Measurements from ENCODE around the gene KCNN1.
"Not testable (repeated sequence)": the region's sequence is repeated elsewhere in the genome, so short reads cannot be mapped to it uniquely, and the experiment has no call there.

Gene KCNN1

DNA sequence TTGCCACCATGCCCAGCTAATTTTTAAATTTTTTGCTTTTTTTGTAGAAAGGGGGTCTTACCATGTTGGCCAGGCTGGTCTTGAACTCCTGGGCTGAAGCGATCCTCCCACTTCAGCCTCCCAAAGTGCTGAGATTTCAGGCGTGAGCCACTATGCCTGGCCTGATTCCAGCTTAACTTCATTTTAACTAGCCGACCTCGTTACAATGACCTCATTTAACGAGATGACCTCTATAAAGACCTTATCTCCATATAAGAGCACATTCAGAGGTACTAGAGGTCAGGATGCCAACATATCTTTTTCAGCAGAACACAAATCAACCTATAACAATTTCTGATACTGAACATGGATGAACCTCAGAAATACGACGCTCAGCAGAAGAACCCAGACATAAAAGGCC lies 10.6 kb downstream of the KCNN1 start:
- no peaks in the 10 kb centered on the region for H3K9me3 Mint-ChIP-seq
- no peak overlapping the region for H3K4me3 Mint-ChIP-seq
- H3K27ac Mint-ChIP-seq, result no peak overlapping the region
- H3K27me3 Mint-ChIP-seq, result peaks cover 7% of the 10 kb centered on the region
- peaks cover 3% of the 10 kb centered on the region for H3K4me1 Mint-ChIP-seq
- H3K36me3 Mint-ChIP-seq, result no peaks in the 10 kb centered on the region

DNA sequence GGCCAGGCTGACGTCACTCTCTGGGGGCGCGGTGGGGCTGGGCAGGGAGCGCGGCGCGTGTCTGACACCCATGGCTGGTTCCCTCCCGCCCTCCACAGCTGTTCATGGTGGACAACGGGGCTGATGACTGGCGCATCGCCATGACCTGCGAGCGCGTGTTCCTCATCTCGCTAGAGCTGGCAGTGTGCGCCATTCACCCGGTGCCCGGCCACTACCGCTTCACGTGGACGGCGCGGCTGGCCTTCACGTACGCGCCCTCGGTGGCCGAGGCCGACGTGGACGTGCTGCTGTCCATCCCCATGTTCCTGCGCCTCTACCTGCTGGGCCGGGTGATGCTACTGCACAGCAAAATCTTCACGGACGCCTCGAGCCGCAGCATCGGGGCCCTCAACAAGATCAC lies 14.7 kb downstream of the KCNN1 start:
- peaks cover 7% of the 10 kb centered on the region for H3K27me3 Mint-ChIP-seq
- no peak overlapping the region for H3K27ac Mint-ChIP-seq
- H3K36me3 Mint-ChIP-seq, result no peaks in the 10 kb centered on the region

DNA sequence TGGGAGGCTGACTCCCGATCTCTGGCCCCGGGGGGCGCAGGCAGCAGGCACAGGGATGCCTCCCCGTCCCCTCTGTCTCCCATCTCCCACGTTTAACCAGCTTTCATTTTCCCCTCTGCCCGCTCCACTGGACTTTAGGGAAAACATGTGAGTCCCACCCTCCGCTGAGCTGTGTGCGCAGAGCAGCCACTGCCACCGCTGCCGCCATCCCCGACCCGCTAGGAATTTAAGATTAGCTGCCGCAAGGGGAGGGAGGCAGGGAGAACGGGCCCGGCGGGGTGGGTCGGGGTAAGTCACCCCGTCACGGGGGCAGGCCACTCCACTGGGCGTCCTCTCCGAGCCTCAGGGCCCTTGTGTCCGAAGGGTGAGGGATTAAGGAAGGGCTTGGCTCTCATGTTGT lies 15.5 kb downstream of the KCNN1 start:
- no peak overlapping the region for H3K27ac Mint-ChIP-seq
- H3K4me3 Mint-ChIP-seq, result no peak overlapping the region
- H3K36me3 Mint-ChIP-seq, result no peaks in the 10 kb centered on the region
- H3K27me3 Mint-ChIP-seq, result peaks cover 7% of the 10 kb centered on the region
- H3K4me1 Mint-ChIP-seq, result peaks cover 3% of the 10 kb centered on the region
- no peaks in the 10 kb centered on the region for H3K9me3 Mint-ChIP-seq

More for the DNA sequence above, 14.7 kb downstream of the KCNN1 start:
- H3K9me3 Mint-ChIP-seq, result no peaks in the 10 kb centered on the region
- H3K4me1 Mint-ChIP-seq, result peaks cover 3% of the 10 kb centered on the region
- no peak overlapping the region for H3K4me3 Mint-ChIP-seq

DNA sequence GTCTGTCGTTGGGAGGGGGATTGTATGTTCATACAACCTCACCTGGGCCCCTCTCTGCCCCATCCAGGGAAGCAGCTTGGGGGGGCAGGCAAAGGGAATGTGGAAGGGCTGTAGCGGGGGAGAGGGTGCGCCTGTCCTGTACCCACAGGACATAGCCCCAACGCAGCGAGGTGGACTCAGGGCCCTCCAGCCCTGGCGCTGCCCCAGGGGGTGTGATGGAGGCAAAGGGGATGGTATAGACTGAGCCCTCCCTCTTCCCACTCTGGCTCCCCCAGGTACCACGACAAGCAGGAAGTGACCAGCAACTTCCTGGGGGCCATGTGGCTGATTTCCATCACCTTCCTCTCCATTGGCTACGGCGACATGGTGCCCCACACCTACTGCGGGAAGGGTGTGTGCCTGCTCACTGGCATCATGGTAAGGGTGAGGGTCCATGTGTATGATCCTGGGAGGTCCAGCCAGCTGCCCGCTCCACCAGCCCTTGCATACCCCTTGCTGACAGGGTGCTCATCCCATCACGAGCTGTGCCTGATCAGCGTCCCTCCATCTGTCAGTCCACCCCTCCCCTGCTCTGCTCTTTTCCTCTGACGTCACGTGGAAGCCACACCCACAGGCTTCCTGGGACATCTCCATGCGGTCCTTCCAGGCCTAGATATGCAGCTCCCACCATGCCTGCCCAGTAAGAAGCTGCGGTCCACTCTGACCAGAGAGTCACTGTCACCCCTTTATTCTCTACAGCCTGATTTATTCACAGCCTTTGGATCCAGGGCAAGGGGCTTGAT lies 18.3 kb downstream of the KCNN1 start:
- Mint-ChIP-seq H3K4me3 (no peak overlapping the region), H3K9me3 (no peaks in the 10 kb centered on the region), H3K36me3 (no peaks in the 10 kb centered on the region), H3K27ac (no peak overlapping the region), H3K4me1 (no peaks in the 10 kb centered on the region), H3K27me3 (peaks cover 6% of the 10 kb centered on the region)

DNA sequence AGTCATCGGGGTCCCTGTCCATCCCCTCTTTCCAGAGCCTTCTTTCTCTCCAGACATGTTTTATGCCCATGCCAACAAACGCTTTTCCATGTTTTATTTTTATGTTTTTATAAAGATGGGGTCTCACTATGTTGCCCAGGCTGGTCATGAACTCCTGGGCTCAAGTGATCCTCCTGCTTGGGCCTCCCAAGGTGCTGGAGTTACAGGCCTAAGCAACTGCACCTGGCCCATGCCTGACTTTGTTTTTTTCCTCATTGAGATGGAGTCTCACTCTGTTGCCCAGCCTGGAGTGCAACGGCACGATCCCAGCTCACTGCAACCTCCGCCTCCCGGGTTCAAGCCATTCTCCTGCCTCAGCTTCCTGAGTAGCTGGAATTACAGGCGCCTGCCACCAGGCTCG lies 19.7 kb downstream of the KCNN1 start:
- not testable (repeated sequence) for H3K9me3 Mint-ChIP-seq, H3K27ac Mint-ChIP-seq, H3K27me3 Mint-ChIP-seq, H3K4me3 Mint-ChIP-seq, H3K36me3 Mint-ChIP-seq, H3K4me1 Mint-ChIP-seq

DNA sequence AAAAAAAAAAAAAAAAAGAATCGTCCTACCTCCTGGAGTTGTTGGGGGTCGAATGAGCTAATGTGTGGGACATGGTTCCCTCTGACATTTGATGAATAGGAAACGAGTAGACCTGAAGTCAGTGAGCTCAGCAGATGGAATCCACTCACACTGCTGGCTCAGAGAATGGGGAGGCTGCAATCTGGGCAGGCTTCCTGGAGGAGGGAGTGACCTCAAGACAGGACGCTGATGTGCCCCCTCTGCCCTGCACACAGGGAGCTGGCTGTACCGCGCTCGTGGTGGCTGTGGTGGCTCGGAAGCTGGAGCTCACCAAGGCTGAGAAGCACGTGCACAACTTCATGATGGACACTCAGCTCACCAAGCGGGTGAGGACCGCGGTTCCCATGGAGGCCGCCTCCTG lies 21.3 kb downstream of the KCNN1 start:
- H3K4me3 Mint-ChIP-seq, result no peak overlapping the region
- H3K27me3 Mint-ChIP-seq, result no peaks in the 10 kb centered on the region
- no peak overlapping the region for H3K27ac Mint-ChIP-seq
- H3K4me1 Mint-ChIP-seq, result no peaks in the 10 kb centered on the region
- H3K36me3 Mint-ChIP-seq, result no peaks in the 10 kb centered on the region
- no peaks in the 10 kb centered on the region for H3K9me3 Mint-ChIP-seq

DNA sequence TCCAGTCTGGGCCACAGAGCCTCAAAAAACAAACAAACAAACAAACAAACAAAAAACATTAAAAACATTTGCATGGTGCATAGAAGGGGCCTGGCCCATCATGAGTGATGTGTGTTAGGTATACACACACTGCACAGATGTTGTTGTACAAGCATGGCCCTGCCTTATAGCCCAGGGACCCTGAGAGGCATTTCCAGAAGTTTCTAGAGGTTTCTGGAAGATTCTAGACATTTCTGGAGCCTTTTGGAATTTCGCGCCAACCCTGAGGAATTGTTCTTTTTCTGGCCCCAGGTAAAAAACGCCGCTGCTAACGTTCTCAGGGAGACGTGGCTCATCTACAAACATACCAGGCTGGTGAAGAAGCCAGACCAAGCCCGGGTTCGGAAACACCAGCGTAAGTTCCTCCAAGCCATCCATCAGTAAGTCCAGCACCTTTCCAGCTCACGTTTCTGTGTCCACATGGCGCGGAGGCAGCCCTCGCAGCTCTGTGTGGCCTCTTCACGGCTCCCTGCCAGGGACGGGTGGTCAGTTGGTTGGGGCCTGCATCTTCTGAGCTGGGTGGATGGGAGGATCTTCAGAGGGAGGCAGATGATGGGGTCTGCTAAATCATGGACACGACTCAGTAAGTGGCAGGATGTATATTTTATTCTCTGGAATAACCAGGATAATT lies 22.7 kb downstream of the KCNN1 start:
- Mint-ChIP-seq H3K9me3 (no peaks in the 10 kb centered on the region), H3K4me3 (no peak overlapping the region), H3K4me1 (no peaks in the 10 kb centered on the region), H3K36me3 (no peaks in the 10 kb centered on the region), H3K27ac (no peak overlapping the region), H3K27me3 (no peaks in the 10 kb centered on the region)

DNA sequence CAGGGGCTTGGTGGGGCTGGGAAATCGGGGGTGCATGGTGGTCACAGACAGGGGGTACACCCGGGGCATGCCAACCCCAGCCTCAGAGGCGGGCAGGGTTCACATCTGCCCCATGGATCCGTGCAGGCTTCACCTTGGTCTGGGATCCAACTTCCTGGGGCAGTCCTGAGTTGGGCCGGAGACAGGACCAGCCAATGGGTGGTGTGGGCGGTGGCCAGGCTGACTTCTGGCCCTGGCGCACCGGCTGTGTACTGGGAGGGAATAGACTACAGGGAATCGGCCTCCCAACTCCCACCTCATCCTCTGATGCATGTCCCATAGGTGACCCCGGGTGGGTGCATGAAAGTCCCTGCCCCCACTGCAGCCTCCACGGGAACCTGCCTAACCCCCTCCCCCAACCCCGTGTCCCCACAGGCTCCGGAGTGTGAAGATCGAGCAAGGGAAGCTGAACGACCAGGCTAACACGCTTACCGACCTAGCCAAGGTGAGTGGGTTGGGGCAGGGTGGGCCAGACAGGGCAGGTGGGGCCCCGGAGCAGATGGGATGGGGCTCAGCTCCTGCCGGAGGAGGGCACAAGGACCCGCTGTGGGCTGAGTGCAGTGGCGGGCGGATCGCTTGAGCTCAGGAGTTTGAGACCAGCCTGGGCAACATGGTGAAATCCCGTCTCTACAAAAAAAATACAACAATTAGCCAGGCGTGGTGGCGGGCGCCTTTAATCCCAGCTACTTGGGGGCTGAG lies 26.3 kb downstream of the KCNN1 start:
- Mint-ChIP-seq H3K4me3 (no peak overlapping the region), H3K27me3 (no peaks in the 10 kb centered on the region), H3K36me3 (no peaks in the 10 kb centered on the region), H3K4me1 (no peaks in the 10 kb centered on the region), H3K27ac (no peak overlapping the region), H3K9me3 (no peaks in the 10 kb centered on the region)

DNA sequence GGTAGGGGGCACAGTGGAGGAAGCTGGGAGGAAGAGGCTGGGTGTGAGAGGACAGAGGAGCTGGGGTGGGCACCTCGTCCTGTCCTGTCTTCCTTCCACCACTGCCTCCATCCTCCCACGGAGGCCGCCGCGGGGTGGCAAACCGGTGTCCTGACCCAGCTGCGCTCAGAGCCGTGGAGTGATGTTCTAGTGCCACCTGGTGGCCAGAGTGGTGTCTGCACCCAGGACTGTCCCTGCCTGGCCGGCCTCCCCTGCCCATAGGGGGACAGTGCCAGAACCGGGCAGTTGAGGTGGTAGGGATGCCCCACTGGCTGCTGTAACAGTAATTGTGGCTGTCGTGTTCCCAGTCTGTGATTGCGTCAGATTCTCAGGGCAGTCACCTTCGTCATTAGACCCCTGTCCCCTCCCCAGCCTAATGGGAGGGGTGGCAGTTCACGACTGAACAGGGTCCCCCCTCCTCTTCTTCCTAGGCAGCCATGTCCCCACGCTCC lies 30.0 kb downstream of the KCNN1 start:
- Mint-ChIP-seq H3K36me3 (no peaks in the 10 kb centered on the region), H3K27ac (peak overlapping the region; percentile 30), H3K4me1 (peaks cover 12% of the 10 kb centered on the region), H3K4me3 (no peak overlapping the region), H3K27me3 (no peaks in the 10 kb centered on the region), H3K9me3 (no peaks in the 10 kb centered on the region)

DNA sequence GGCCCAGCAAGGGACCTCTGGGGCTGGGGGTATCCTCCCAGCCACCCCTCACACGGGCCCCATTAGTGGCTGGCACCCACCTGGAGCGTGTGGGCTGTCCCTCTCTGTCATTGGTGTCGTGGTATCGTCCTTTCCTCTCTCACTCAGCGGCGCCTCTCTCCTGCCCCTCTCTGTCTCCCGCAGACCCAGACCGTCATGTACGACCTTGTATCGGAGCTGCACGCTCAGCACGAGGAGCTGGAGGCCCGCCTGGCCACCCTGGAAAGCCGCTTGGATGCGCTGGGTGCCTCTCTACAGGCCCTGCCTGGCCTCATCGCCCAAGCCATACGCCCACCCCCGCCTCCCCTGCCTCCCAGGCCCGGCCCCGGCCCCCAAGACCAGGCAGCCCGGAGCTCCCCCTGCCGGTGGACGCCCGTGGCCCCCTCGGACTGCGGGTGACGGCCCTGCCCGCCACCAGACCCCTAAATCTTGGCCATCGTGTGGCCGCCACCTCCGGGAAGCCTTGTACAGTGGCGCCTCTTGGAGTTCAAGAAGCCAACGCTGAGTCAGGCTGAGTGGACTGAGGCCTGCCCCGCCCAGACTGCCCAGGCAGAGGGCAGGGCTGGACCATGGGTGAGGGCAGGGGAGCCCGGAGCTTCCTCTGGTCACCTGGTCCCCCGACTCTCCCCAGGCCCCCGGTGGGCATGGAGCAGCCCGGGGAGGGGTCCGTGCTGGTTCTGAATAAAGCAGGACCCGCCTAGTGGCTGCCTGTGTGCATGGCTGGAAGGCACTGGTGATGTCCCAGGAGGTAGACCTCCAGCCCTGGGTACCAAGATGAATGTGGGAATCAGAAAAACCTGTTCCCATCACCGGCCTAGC lies 31.3 kb downstream of the KCNN1 start:
- H3K9me3 Mint-ChIP-seq, result no peaks in the 10 kb centered on the region
- peaks cover 23% of the 10 kb centered on the region for H3K4me1 Mint-ChIP-seq
- no peak overlapping the region for H3K27ac Mint-ChIP-seq
- no peak overlapping the region for H3K4me3 Mint-ChIP-seq
- H3K36me3 Mint-ChIP-seq, result no peaks in the 10 kb centered on the region
- H3K27me3 Mint-ChIP-seq, result no peaks in the 10 kb centered on the region

DNA sequence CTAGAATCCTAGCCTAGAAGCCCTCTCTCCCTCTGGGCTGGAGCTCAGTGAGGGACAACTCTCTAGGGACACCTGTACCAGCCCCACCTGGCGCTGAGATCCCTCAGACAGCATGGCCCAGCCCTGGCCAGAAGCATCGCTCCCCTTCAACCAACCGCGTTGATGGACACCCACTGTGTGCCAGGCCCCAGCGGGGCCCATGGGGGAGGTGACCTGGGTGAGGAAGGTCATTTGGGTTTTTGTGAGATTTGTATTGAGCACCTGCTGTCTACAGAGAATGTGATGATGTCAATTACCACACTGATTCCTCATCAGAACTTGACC lies 31.9 kb downstream of the KCNN1 start:
- Mint-ChIP-seq H3K27me3 (no peaks in the 10 kb centered on the region), H3K4me1 (peaks cover 25% of the 10 kb centered on the region), H3K4me3 (peak overlapping the region; percentile 19), H3K9me3 (no peaks in the 10 kb centered on the region), H3K27ac (no peak overlapping the region), H3K36me3 (no peaks in the 10 kb centered on the region)

DNA sequence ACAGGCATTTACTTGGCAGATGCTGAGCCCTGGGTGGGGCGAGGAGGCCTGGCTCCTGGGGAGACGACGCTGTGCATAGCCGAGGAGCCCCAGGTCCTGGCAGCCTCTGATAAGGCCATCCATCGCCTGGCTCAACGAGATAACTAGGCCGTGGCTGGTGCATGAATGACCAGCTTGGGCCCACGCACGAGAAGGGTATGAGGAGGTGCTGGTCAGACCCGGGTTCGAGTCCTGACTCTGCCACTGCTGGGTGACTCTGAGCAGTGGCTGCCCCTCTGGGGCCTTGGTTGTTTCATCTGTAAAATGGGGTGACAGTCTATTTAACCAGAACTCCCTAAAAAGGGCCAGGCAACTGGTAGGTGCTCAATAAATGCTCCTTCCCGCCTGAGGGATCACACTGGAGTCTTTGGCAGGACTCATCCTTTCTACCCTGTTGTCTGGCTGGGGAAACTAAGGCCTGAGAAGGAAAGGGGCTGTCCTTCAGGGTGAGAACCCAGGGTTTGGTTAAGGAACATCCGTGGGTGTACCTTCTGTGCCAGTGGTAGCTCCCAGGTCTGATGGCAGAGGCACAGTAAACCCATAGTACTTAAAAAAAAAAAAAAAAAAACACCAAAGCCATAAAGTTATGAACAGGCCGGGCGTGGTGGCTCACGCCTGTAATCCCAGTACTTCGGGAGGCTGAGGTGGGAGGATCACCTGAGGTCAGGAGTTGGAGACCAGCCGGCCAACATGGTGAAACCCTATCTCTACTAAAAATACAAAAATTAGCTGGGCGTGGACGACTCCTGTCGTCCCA lies 33.0 kb downstream of the KCNN1 start:
- H3K27me3 Mint-ChIP-seq, result no peaks in the 10 kb centered on the region
- no peaks in the 10 kb centered on the region for H3K36me3 Mint-ChIP-seq
- peaks cover 25% of the 10 kb centered on the region for H3K4me1 Mint-ChIP-seq
- H3K9me3 Mint-ChIP-seq, result no peaks in the 10 kb centered on the region
- H3K4me3 Mint-ChIP-seq, result peak overlapping the region; percentile 92
- H3K27ac Mint-ChIP-seq, result peak overlapping the region; percentile 98

DNA sequence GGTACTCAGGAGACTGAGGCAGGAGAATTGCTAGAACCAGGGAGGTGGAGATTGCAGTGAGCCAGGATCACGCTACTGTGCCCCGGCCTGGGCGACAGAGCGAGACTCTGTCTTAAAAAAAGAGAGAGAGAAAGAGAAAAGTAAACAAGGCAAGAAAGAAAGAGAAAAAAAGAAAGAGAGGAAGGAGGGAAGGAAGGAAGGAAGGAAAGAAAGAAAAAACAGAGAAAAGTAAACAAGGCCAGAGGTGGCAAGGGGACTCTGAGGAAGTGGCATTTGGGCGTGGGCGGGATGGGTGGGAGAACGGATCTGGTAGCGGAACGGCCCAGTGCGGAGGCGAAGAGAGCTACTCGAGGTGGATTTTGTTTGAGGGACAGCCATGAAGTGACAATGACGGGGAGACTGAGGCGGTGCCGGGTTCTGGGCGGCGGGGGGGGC lies 33.6 kb downstream of the KCNN1 start:
- H3K9me3 Mint-ChIP-seq, result no peaks in the 10 kb centered on the region

DNA sequence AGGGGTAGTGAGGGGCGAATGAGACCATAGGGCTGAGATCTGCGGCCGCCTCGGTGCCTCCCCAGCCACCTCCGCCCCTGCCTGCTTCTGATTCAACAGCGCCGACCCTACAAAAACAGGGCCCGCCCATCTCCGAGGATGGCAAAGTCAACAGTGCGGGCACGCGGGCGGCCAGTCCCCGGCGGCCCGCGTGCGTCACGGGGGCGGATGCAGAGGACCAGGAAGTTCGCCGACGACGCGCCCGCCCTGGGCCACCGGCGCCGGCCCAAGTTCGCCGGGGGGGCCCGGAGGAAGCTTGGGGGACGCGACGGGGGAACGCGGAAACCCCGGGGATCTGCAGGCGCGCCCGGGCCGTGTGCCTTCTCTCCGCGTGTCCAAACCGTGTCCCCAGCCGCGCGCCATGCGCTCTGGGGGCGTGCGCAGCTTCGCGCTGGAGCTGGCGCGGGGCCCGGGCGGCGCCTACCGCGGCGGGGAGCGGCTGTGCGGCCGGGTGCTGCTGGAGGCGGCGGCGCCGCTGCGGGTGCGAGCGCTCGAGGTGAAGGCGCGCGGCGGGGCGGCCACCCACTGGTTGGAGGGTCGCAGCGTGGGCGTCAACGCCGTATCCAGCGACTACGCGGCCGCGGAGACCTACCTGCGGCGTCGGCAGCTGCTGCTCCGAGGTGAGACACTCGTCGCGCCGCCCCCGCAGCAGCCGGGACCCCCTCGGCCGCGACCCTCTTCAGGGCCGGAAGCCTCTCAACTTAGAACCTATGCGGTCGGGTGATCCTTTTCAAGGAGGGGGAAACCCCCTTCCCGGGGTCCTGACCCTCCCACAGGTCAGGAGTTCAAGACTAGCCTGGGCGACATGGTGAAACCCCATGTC lies 34.2 kb downstream of the KCNN1 start:
- Mint-ChIP-seq H3K4me3 (peak overlapping the region; percentile 92), H3K4me1 (peaks cover 25% of the 10 kb centered on the region), H3K27me3 (no peaks in the 10 kb centered on the region), H3K9me3 (no peaks in the 10 kb centered on the region), H3K36me3 (no peaks in the 10 kb centered on the region), H3K27ac (peak overlapping the region; percentile 81)

More for the DNA sequence above, 33.6 kb downstream of the KCNN1 start:
- no peaks in the 10 kb centered on the region for H3K36me3 Mint-ChIP-seq
- peaks cover 25% of the 10 kb centered on the region for H3K4me1 Mint-ChIP-seq
- H3K27ac Mint-ChIP-seq, result peak overlapping the region; percentile 98
- H3K4me3 Mint-ChIP-seq, result peak overlapping the region; percentile 92
- H3K27me3 Mint-ChIP-seq, result no peaks in the 10 kb centered on the region
